Neural crest cell (in vitro differentiated cells): ENCODE measurements around the gene TLL1. TPM values are rescaled to one million over a fixed set of nuclear protein-coding genes. Genes with fewer than 3 reads are reported as not detected.

ENCODE experiments used
- DNase-seq: peaks from one replicate; pipeline ENCODE4 v3.0.0; 2021; ENCODE audit warnings: low read depth, mixed read lengths, low spot score
- H3K27ac Mint-ChIP-seq: one replicate; pipeline ENCODE4 v1.8.0; 2021; ENCODE audit warnings: mild to moderate bottlenecking, mixed read lengths; ENCODE audit not compliant: unreplicated experiment
- H3K27me3 Mint-ChIP-seq: 2 replicates; pipeline ENCODE4 v1.8.0; 2021; ENCODE audit warnings: low read depth, mild to moderate bottlenecking, mixed read lengths
- H3K36me3 Mint-ChIP-seq: 2 replicates; pipeline ENCODE4 v1.8.0; 2021; ENCODE audit warnings: low read depth, mild to moderate bottlenecking, mixed read lengths
- H3K4me1 Mint-ChIP-seq: 2 replicates; pipeline ENCODE4 v1.8.0; 2021; ENCODE audit warnings: mixed read lengths
- H3K4me3 Mint-ChIP-seq: one replicate; pipeline ENCODE4 v1.8.0; 2021; ENCODE audit warnings: mild to moderate bottlenecking, mixed read lengths
- H3K9me3 Mint-ChIP-seq: 2 replicates; pipeline ENCODE4 v1.8.0; 2021; ENCODE audit warnings: mixed read lengths
- CTCF ChIP-seq: fragments of 200-600 bp; sonication (generic); conservative IDR thresholded peaks from 2 replicates; pipeline ENCODE4 v1.5.0; 2021; ENCODE audit warnings: antibody characterized with exemption, mild to moderate bottlenecking
- total RNA-seq: library from RNA; stranded (reverse); gene quantifications from 2 replicates; pipeline ENCODE4 v1.2.1, GENCODE V29; 2021

The TLL1 gene
- total RNA-seq, 1 donor from 2014 or later = 2.2 TPM

- H3K36me3 Mint-ChIP-seq = no peaks in the 10 kb centered on the region
- DNase-seq = no peak
- peaks cover 3% of the 10 kb centered on the region for H3K27me3 Mint-ChIP-seq
- H3K4me3 Mint-ChIP-seq = no peak overlapping the region
- TF ChIP-seq CTCF = no peak
- H3K4me1 Mint-ChIP-seq = no peaks in the 10 kb centered on the region
- H3K27ac Mint-ChIP-seq = no peak overlapping the region
- no peaks in the 10 kb centered on the region for H3K9me3 Mint-ChIP-seq
Observed at GRCh38 chr4:166092797-166093290, 219.8 kb downstream of the TLL1 start.

- TF ChIP-seq CTCF = no peak
- Mint-ChIP-seq H3K36me3 (no peaks in the 10 kb centered on the region), H3K9me3 (no peaks in the 10 kb centered on the region), H3K4me1 (no peaks in the 10 kb centered on the region), H3K27me3 (peaks cover 2% of the 10 kb centered on the region), H3K27ac (no peak overlapping the region), H3K4me3 (no peak overlapping the region)
- DNase-seq = no peak
Observed at GRCh38 chr4:166104623-166105022, 231.6 kb downstream of the TLL1 start.

- Mint-ChIP-seq H3K9me3 (no peaks in the 10 kb centered on the region), H3K27ac (no peak overlapping the region), H3K4me1 (peaks cover 4% of the 10 kb centered on the region), H3K4me3 (no peak overlapping the region), H3K36me3 (no peaks in the 10 kb centered on the region), H3K27me3 (no peaks in the 10 kb centered on the region)
- DNase-seq = no peak
- TF ChIP-seq CTCF = no peak
Observed at GRCh38 chr4:166121897-166122296, 248.9 kb downstream of the TLL1 start.

- H3K9me3 Mint-ChIP-seq = no peaks in the 10 kb centered on the region
- no peak for TF ChIP-seq CTCF
- DNase-seq = no peak
- no peaks in the 10 kb centered on the region for H3K27me3 Mint-ChIP-seq
- no peak overlapping the region for H3K4me3 Mint-ChIP-seq
- H3K36me3 Mint-ChIP-seq = no peaks in the 10 kb centered on the region
- peaks cover 4% of the 10 kb centered on the region for H3K4me1 Mint-ChIP-seq
- no peak overlapping the region for H3K27ac Mint-ChIP-seq
Observed at GRCh38 chr4:166123546-166123945, 250.5 kb downstream of the TLL1 start.

GRCh38 chr4:166128403-166128802 lies 255.4 kb downstream of the TLL1 start:
- Mint-ChIP-seq H3K36me3 (no peaks in the 10 kb centered on the region), H3K9me3 (peaks cover 5% of the 10 kb centered on the region), H3K27me3 (no peaks in the 10 kb centered on the region), H3K4me3 (no peak overlapping the region), H3K4me1 (no peaks in the 10 kb centered on the region), H3K27ac (no peak overlapping the region)
- TF ChIP-seq CTCF = no peak
- DNase-seq = no peak

- Mint-ChIP-seq H3K4me3 (no peak overlapping the region), H3K4me1 (no peaks in the 10 kb centered on the region), H3K9me3 (peaks cover 8% of the 10 kb centered on the region), H3K27me3 (peaks cover 10% of the 10 kb centered on the region), H3K36me3 (no peaks in the 10 kb centered on the region), H3K27ac (no peak overlapping the region)
- no peak for DNase-seq
- TF ChIP-seq CTCF = no peak
Observed at GRCh38 chr4:166134285-166134684, 261.2 kb downstream of the TLL1 start.
